ENCODE data around the gene CD101.

CD101 gene

GRCh38 chr1:117051224-117052064 is 49.9 kb downstream of the CD101 start:
- DNase-seq (ENCODE audit: low read depth) = peak; percentile 12

GRCh38 chr1:117054068-117054467 is 52.5 kb downstream of the CD101 start:
- no peak for DNase-seq (ENCODE audit: low read depth)

- no peak for DNase-seq (ENCODE audit: low read depth)
Measured at GRCh38 chr1:117058810-117059209, 57.2 kb downstream of the CD101 start.

GRCh38 chr1:117059334-117059677 is 57.7 kb downstream of the CD101 start:
- peak; percentile 45 for DNase-seq (ENCODE audit: low read depth)

- DNase-seq (ENCODE audit: low read depth) = peak; percentile 85
Measured at GRCh38 chr1:117059678-117060440, 58.3 kb downstream of the CD101 start, which contains the start of gene TTF2. TSS of gene TTF2 (plus strand) at chr1:117060326. CDS start at chr1:117060347, 21 bp downstream.

- DNase-seq (ENCODE audit: low read depth) = no peak
Measured at GRCh38 chr1:117060441-117061317, 59.1 kb downstream of the CD101 start.

- no peak for DNase-seq (ENCODE audit: low read depth)
Measured at GRCh38 chr1:117061986-117062415, 60.4 kb downstream of the CD101 start.

- DNase-seq (ENCODE audit: low read depth) = no peak
Measured at GRCh38 chr1:117066367-117066766, 64.8 kb downstream of the CD101 start.

- no peak for DNase-seq (ENCODE audit: low read depth)
Measured at GRCh38 chr1:117067533-117068370, 66.2 kb downstream of the CD101 start.

- no peak for DNase-seq (ENCODE audit: low read depth)
Measured at GRCh38 chr1:117068580-117068979, 67.0 kb downstream of the CD101 start.

GRCh38 chr1:117069220-117069844 is 67.8 kb downstream of the CD101 start:
- DNase-seq (ENCODE audit: low read depth) = no peak

GRCh38 chr1:117070124-117070523 is 68.6 kb downstream of the CD101 start:
- no peak for DNase-seq (ENCODE audit: low read depth)

- no peak for DNase-seq (ENCODE audit: low read depth)
Measured at GRCh38 chr1:117076648-117077047, 75.1 kb downstream of the CD101 start.

- no peak for DNase-seq (ENCODE audit: low read depth)
Measured at GRCh38 chr1:117077267-117077666, 75.7 kb downstream of the CD101 start.

- no peak for DNase-seq (ENCODE audit: low read depth)
Measured at GRCh38 chr1:117079737-117080136, 78.2 kb downstream of the CD101 start.

- no peak for DNase-seq (ENCODE audit: low read depth)
Measured at GRCh38 chr1:117084231-117084630, 82.7 kb downstream of the CD101 start.
